HG03025 (cell line): ENCODE data around the gene ERBB4.

Experiments
- ATAC-seq: cut with Tn5 transposase; IDR thresholded peaks from one replicate; pipeline ENCODE4 v1.9.1; 2021; ENCODE audit warnings: mild to moderate bottlenecking, moderate library complexity; ENCODE audit not compliant: unreplicated experiment, low FRiP score

ERBB4 gene

DNA sequence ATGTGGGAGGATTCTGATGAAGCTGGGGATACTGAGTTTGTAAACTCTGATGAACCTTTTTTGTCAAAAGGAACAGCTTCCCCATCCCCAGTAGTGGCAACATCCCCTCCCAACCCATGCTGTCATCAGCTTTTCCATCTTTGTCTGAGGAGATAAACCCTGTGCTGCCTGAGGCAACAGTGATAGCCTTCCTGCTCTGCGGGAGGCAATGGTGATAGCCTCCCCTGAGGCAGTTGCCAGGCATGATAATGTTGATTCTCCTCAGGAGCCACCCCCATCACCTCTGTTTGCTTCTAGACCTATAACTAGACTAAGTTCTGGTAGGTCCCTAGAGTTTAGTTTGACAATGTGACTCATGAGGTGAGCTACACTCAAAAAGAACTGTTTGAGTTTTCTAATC is 97.5 kb downstream of the ERBB4 start:
- ATAC-seq: no peak

- no peak for ATAC-seq
These were observed 109.7 kb downstream of the ERBB4 start for GRCh38 chr2:212428681-212429478.

- ATAC-seq: no peak
These were observed 111.0 kb downstream of the ERBB4 start for GRCh38 chr2:212427638-212428037.

DNA sequence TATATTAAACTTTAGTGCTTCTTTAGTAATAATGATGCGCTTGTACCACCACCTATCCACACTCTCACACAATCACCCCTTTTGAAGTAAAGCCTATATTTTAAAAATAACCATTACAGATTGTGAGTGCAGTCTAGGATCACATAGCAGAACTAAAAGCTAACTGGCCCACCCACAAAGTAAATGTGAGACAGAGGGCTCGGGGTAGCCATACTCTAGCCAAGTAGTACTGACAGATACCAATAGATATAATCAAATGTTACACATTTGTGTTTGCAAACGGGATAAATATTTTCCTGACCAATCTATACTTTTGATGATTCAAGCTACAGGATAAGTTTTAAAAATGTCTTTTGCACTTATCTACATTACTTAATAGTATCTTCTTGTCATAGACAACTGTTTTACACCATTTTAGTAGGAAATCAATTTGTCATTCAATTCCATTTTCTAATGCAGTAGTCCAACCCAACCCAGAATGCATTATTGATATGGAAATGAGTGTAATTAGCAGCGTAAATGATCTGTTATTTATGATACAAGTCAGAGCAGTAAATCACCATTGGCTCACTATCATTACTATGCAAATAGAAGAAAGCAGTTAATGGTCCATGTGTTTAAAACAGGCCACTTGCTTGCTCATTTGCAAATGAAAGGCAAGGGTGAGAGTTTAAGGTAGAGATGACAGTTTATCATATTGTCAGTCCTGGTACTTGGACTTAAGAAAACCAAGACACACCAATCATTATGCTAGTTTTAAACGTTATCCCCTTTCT is 111.8 kb downstream of the ERBB4 start:
- ATAC-seq: no peak

- no peak for ATAC-seq
These were observed 114.5 kb downstream of the ERBB4 start for GRCh38 chr2:212424082-212424481.

- no peak for ATAC-seq
These were observed 115.5 kb downstream of the ERBB4 start for GRCh38 chr2:212423089-212423488.

DNA sequence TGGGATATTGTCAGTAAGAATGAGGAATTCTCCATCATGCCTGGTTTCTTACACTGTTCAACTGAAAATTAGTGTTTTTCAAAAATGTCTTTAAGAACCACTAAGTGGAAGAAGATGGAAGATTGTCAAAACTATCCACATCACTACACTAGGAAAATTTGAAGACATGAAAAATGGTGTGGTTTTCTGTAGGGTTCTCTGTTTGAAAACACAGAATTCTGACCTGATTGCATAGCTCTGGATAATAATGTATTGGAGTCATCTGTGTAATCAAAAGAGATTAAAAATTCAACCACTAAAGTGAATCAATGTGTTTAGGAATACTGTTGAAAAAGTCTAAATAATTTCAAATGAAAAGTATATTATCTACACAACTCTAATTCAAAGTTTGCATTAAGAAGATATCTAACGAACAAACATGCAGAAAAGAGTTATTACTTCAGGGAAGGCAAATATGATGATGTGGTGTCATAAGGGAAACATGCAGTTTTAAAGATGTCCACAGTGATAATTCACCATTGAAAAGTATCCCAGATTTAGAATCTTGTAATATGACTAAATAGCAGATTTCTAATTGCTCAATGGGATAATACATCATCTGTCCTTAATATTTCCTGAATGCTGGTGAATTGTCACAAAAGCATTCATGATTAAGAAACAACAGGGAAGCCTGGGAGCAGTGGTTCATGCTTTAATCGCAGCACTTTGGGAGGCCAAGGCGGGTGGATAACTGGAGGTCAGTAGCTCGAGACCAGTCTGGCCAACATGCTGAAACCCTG is 116.9 kb downstream of the ERBB4 start:
- no peak for ATAC-seq

GRCh38 chr2:212416086-212416485 is 122.5 kb downstream of the ERBB4 start:
- ATAC-seq: no peak

DNA sequence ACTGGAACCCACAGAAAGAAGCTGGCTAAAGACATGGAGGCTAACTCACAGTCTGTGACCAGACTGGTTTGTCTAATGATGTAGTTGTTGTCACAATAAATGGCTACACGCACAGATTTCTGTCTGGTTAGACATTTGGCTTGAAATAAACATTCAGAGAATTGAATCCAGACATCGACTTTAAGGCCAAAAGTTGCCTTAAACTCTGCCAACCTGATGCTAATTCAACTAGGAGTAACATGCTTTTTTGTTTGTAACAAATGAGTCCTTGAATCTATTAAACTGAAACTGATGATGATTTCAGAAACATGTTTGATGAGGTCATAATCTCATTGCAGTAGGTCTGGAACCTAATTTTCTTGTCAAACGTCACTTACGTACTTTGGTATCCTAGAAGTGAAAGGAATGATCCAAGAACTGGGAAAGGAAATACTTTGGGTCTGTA is 123.8 kb downstream of the ERBB4 start:
- ATAC-seq: no peak

- no peak for ATAC-seq
These were observed 129.0 kb downstream of the ERBB4 start for GRCh38 chr2:212409560-212409959.

- no peak for ATAC-seq
These were observed 130.1 kb downstream of the ERBB4 start for GRCh38 chr2:212408524-212408923.

- no peak for ATAC-seq
These were observed 131.9 kb downstream of the ERBB4 start for GRCh38 chr2:212406716-212407115.

DNA sequence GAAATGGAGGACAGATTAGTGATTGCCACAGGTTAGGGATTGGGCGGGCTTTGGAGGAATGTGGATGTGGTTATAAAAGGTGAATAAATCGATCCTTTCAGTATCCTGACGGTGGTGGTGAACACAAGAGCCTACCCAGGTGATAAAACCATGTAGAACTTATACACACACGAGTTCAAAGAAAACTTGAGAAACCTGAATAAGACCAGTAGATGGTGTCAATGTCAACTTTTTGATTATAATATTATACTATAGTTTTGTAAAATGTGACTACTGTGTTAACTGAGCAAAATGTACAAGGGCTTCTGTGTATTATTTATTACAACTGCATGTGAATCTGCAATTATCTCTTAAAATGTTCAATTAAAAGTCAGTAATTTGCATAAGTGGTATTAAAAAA is 136.3 kb downstream of the ERBB4 start:
- no peak for ATAC-seq

GRCh38 chr2:212398316-212398715 is 140.3 kb downstream of the ERBB4 start:
- ATAC-seq: no peak

GRCh38 chr2:212392544-212392943 is 146.1 kb downstream of the ERBB4 start:
- no peak for ATAC-seq

GRCh38 chr2:212392043-212392442 is 146.6 kb downstream of the ERBB4 start:
- no peak for ATAC-seq

- ATAC-seq: no peak
These were observed 151.5 kb downstream of the ERBB4 start for GRCh38 chr2:212387146-212387545.

DNA sequence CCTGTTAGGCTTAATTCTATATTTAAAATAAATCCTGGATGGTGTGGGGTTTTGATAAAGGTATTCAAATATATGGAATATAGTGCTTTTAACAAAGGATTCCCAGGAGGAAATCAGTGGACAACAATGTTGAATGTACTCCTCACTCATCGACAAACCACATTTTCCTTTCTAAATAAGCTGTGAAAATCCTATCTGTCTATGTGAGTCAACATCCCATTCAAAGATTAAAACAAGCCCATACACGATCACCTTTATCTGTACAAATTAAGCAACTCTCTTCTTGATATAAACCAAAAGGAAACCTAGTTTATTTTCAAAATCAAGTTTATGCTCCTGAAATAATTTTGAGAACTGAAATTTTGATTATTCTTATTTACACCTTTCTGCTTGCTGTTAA is 153.4 kb downstream of the ERBB4 start:
- ATAC-seq: no peak

DNA sequence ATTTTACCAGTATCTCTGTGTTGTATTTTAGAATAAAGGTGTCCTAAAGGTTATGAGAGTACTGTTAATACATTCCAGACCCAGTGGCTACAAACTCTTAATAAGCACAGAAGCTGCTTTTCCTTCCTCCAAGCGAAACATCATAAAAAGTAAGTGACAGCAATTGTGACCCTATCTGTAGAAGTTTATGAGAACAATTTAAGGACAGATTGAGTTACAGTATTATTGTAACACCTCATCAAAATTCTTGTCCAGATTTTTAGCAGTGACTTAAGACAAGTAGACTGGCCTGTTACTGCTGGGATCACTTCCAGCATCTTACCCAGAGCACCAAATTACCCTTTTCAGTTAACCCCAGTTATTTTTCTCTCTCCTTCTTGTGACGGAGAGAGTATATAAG is 154.6 kb downstream of the ERBB4 start:
- no peak for ATAC-seq

GRCh38 chr2:212381428-212382102 is 157.0 kb downstream of the ERBB4 start:
- ATAC-seq: no peak

GRCh38 chr2:212379103-212379502 is 159.5 kb downstream of the ERBB4 start:
- no peak for ATAC-seq
